GM18502 (cell line): ENCODE data around the gene HACE1.
"Not testable (repeated sequence)": the region's sequence is repeated elsewhere in the genome, so short reads cannot be mapped to it uniquely, and the experiment has no call there.

Experiments
- ATAC-seq: cut with Tn5 transposase; IDR thresholded peaks from one replicate; pipeline ENCODE4 v1.9.1; 2021; ENCODE audit warnings: mild to moderate bottlenecking; ENCODE audit not compliant: unreplicated experiment, poor library complexity

The HACE1 gene

GRCh38 chr6:104829183-104829958, 30.3 kb downstream of the HACE1 start:
- ATAC-seq = no peak

- no peak for ATAC-seq
Measured at GRCh38 chr6:104828478-104828877, 31.2 kb downstream of the HACE1 start.

GRCh38 chr6:104820820-104821219, 38.9 kb downstream of the HACE1 start:
- not testable (repeated sequence) for ATAC-seq

- no peak for ATAC-seq
Measured at GRCh38 chr6:104816125-104816524, 43.6 kb downstream of the HACE1 start.

- ATAC-seq = no peak
Measured at GRCh38 chr6:104814743-104815142, 45.0 kb downstream of the HACE1 start.

GRCh38 chr6:104813552-104813951, 46.2 kb downstream of the HACE1 start:
- no peak for ATAC-seq

GRCh38 chr6:104809116-104809515, 50.6 kb downstream of the HACE1 start:
- ATAC-seq = no peak

GRCh38 chr6:104805335-104805734, 54.4 kb downstream of the HACE1 start:
- not testable (repeated sequence) for ATAC-seq

- no peak for ATAC-seq
Measured at GRCh38 chr6:104799134-104799657, 60.5 kb downstream of the HACE1 start.

- ATAC-seq = no peak
Measured at GRCh38 chr6:104796031-104796785, 63.5 kb downstream of the HACE1 start.

GRCh38 chr6:104795363-104795762, 64.4 kb downstream of the HACE1 start:
- ATAC-seq = no peak

GRCh38 chr6:104789770-104790190, 69.9 kb downstream of the HACE1 start:
- ATAC-seq = peak; percentile 86

- peak; percentile 44 for ATAC-seq
Measured at GRCh38 chr6:104788400-104788799, 71.3 kb downstream of the HACE1 start.

- ATAC-seq = no peak
Measured at GRCh38 chr6:104787305-104787704, 72.4 kb downstream of the HACE1 start.

- no peak for ATAC-seq
Measured at GRCh38 chr6:104784884-104785283, 74.8 kb downstream of the HACE1 start.

- ATAC-seq = peak; percentile 90
Measured at GRCh38 chr6:104771258-104771832, 88.4 kb downstream of the HACE1 start.

- ATAC-seq = no peak
Measured at GRCh38 chr6:104768906-104769305, 90.8 kb downstream of the HACE1 start.

- no peak for ATAC-seq
Measured at GRCh38 chr6:104766595-104766994, 93.1 kb downstream of the HACE1 start.

- ATAC-seq = no peak
Measured at GRCh38 chr6:104754788-104755409, 104.8 kb downstream of the HACE1 start.

- ATAC-seq = no peak
Measured at GRCh38 chr6:104753251-104753650, 106.5 kb downstream of the HACE1 start.

GRCh38 chr6:104750449-104750848, 109.3 kb downstream of the HACE1 start:
- ATAC-seq = no peak
